Measurements from ENCODE around the gene TUB. TPM values are rescaled to one million over a fixed set of nuclear protein-coding genes. Genes with fewer than 3 reads are reported as not detected.

The TUB gene
- total RNA-seq, 1 experiment from 2014 or later = 4.7 TPM

DNA sequence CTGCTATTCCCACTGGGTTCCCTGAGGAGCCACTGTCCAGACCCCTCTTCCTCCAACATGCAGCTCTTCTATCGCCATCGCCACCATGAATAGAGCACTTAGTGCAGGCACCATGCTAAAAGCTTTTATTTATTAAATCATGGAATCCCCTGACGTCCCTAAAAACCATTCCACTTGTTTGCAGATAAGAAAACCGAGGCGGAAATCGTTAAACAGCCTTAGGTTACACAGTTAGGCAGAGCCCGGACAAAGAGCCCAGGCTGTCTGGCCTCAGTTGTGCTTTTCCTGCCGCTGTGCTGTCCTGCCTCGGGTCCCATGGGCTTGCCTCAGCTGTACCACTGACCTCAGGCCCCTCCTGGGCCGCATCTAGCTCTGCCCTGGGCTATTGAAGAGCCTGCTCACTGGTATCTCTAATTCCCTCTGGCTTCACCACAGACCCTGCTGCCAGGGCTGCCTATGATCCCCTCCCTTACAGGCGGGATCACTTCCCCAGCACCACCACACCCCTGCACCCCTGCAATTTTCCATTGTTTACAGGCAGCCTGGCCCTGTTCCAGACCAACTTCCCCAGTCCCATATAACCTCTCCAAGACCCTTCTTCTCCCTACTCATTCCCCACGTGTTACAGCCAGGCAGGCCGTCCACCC, 13.0 kb upstream of the TUB start:
- no peak for DNase-seq (ENCODE audit: low read depth)

DNA sequence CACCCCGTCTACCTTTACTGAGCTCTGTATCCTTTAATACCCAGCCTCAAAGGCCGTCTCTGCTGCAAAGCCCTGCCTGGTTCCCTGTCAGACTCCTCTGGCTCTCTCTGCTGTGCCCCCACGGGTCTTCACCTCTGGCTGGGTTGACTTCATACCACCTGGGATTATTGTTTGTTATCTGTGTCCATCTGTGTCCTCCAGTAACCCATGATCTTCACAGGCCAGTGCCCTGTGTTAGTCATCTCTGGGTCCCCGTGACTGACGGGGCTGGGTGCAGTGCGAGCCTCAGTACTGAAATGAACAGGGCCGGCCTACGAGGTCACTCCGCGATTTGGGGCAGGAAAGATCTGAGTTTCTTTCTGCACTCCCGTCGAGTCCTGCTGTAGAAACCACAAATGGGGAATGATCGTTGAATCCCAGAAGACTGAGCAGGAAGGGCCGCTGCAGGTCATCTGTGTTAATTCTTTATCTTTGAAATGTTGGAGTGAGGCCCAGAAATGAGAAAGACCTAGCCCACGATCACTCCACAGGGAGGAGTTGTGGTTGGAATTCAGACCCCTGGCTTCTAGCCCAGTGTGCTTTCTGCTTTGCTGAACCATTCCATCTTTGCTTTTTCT, 12.3 kb upstream of the TUB start:
- peak; percentile 72 for DNase-seq (ENCODE audit: low read depth)

GRCh38 chr11:8069771-8070170, 11.2 kb upstream of the TUB start:
- no peak for DNase-seq (ENCODE audit: low read depth)

- peak; percentile 32 for DNase-seq (ENCODE audit: low read depth)
These were observed 10.4 kb upstream of the TUB start for GRCh38 chr11:8070417-8071115.

DNA sequence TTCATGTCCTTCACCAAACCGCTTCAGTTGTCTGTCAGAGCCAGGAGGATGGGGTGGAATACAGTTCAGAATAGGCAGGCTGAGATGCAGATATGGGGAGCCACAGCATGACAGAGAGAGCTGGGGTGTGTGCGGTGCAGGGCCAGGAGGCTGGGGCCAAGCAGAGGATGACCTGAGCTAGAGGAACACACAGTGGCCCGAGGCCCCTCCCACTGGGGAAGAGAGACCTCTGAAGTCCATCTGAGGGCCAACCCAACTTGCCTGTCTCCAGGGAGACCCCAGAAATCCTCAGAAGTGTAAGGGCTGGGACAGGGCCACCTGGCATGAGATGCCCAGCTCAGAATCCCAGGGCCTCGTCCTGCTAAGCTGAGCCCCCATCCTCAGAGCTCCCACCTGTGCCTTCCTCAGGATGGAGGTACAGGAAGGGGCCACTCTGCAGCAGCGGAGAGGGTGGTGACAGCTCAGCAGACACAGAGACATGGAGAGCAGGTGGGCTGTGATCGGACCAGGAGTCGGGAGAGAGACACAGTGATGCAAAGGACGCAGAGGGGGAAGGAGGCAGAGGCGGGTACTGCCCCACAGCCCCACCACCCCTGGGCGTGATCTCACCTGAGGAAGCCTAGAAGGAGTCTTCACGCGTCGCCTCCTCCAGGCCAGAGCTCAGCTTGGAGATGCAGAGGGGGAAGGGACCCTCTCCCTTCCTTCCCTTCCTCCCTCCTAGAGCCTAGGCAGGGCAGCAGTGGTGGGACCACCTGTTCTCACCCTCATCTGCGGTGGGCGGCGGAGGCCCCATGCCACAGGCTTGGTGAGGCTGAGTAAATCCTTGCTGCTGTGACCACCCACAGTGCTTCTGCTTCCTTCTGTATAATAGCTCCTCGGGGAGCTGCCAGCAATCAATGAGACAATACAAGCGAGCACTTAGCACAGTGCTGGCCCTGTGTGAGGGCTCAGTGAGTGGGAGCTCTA, 9.1 kb upstream of the TUB start:
- DNase-seq (ENCODE audit: low read depth) = no peak

- DNase-seq (ENCODE audit: low read depth) = no peak
These were observed 5.8 kb upstream of the TUB start for GRCh38 chr11:8075119-8075726.

- DNase-seq (ENCODE audit: low read depth) = no peak
These were observed 1.8 kb upstream of the TUB start for GRCh38 chr11:8079111-8079675.

GRCh38 chr11:8080069-8080670, 841 bp upstream of the TUB start:
- no peak for DNase-seq (ENCODE audit: low read depth)

- DNase-seq (ENCODE audit: low read depth) = no peak
These were observed 710 bp downstream of the TUB start for GRCh38 chr11:8081591-8082250.

DNA sequence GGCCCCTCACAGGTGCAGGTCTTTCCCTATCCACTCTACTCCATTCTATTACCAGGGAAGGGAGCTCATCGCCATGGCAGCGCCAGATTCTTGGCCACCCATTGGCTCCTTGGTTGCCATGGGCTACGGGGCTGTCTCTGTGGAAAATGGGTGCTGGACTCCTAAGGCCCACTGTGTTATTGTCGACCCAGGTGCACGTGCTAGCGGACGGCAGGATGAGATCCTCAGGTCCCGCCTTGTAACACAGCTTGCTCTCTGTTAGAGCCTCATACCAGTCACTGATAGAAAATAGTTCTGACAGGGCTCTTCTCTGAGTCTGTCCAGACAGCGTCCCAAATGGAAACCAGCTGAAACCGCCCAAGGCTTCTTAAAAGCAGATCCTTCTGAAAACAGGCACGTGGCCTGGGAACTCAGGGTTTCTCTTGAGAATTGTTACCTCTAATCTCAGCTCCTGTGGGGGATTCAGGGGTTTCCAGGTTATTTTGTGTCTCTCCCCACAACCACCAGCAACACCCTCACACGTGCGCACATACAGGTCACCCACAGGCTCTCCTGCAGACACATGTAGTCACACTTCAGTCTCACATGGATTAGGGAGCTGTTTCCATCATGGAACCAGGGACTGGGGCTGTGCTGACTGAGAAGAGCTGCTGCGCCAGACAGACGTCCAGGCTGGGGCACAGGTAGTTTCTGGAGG, 1.5 kb downstream of the TUB start:
- DNase-seq (ENCODE audit: low read depth) = no peak

DNA sequence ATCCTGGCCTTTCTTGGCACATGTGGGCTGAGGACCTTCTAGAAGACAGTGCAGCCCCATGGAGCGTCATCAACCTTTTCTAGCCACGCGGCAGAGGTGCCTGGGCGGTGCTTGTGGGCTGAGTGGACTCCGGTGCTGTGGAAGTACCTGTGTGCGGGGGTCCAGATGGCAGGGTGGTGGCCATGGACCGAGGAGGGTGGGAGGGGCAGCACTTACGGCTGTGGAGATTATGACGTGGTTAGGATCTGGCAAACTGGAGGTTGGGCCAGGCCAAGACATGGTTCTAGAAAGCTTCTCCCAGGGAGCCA, 2.0 kb downstream of the TUB start:
- DNase-seq (ENCODE audit: low read depth) = no peak

- DNase-seq (ENCODE audit: low read depth) = no peak
These were observed 2.9 kb downstream of the TUB start for GRCh38 chr11:8083871-8084281.

DNA sequence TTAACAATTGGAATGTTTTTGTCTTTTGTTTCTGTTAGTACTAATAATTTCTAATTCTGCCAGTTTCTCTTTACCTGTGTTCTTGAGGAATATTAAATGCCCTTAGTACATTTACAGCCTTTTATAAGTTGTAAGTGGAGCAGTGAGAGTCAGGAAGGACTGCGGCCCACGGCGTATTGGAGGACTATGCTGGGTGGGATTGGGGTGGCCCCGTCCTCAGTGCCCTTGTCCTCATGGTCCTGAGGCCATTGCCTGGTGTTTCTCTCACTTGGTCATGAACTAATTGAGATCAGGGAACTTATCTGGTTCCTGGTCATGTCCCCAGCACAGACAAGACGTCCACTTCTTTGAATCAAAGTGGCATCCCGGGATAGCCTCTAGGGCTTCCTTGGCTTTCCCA, 3.3 kb downstream of the TUB start:
- no peak for DNase-seq (ENCODE audit: low read depth)

- no peak for DNase-seq (ENCODE audit: low read depth)
These were observed 4.1 kb downstream of the TUB start for GRCh38 chr11:8085011-8085645.

GRCh38 chr11:8086001-8086479, 5.0 kb downstream of the TUB start:
- DNase-seq (ENCODE audit: low read depth) = no peak

DNA sequence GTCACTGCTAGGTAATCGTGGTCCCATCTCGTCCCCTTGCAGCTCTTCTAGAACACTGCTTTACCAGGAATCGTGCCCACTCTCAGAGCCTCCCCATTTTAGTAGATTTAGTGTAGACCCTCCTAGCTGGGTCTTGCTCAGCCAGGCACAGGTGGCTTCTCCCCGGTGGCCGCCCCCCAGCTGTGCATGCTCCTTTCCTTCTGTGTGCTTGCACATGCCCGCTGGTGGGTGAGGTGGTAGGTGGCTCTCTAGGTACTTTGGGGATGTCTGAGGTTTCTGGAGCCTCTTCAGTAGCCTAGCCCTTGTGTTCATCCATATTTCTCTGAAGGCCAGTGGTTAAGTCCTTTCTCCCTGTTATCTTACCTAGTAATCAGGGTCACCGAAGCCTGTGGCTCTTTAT, 5.6 kb downstream of the TUB start:
- DNase-seq (ENCODE audit: low read depth) = no peak

DNA sequence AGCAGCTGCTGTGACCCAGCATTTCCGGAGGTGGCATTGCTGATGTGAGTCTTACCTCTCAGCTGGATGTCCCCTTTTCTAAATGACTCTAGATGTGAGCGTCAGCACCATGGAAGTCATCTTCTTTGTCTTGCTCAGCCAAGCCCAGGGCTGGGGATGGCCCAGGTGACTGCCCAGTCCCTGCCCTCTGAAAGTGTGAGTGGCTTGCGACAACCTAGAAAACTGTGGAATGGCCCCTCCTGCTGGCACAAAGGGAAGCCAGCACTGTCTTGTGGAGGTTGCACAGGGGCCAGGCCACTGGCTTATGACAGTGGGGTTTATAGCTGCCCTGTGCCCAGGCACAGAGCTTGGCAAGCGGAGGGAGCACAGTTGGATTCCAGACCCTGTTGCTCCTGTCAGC, 6.2 kb downstream of the TUB start:
- DNase-seq (ENCODE audit: low read depth) = no peak

DNA sequence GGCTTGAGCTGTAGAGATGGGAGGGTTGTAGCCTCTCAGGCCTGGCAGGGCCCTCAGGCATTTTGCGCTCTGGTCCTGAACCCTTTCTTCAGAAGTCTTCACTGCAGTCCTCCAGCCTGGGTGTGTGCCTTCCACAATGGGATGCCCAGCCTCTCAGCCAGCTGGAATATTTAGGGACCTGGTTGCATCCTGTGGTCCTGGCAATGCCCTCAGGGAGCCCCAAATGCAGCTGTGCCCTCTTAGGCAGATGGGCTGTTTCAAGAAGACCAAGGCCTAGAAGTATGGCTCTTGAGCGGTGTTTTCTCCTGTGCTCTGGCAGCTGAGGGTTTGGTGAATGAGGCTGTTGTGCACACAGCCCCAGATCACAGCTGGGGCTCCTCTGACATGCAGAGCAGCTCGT, 6.7 kb downstream of the TUB start:
- no peak for DNase-seq (ENCODE audit: low read depth)
